PC-9 (cell line): ENCODE results near the gene C6orf163.

Experiments used
- EZH2 ChIP-seq: fragments of 200-600 bp; sonication (generic); IDR thresholded peaks from 2 replicates; pipeline ENCODE4 v1.8.0; 2017; ENCODE audit warnings: antibody characterized with exemption, low read depth
- TF ChIP-seq, protein P1 (sequence below): fragments of 200-600 bp; sonication (generic); conservative IDR thresholded peaks from 2 replicates; pipeline ENCODE4 v1.6.1; 2017; ENCODE audit warnings: mixed run types, antibody characterized with exemption, mild to moderate bottlenecking, moderate library complexity

DNA sequence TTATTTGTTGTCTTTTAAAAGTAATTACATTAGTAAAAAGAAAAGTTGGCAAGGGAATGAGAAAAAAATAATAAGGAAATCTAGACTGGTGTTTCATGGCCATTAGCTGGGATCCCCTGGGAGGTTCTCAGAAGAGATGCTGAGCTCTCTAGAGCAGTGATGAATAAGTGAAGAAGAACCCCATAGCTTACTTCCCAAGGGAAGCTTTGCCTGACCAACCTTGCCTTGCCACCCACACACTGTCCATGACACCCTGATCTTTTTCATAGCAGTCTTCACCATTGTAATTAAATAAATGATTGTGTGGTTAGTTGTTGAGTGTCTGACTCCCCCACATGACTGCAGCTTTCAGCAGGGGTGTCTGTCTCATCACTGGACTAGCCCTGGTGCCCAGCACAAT, 5.9 kb downstream of the C6orf163 start:
- TF ChIP-seq, protein P1, sequence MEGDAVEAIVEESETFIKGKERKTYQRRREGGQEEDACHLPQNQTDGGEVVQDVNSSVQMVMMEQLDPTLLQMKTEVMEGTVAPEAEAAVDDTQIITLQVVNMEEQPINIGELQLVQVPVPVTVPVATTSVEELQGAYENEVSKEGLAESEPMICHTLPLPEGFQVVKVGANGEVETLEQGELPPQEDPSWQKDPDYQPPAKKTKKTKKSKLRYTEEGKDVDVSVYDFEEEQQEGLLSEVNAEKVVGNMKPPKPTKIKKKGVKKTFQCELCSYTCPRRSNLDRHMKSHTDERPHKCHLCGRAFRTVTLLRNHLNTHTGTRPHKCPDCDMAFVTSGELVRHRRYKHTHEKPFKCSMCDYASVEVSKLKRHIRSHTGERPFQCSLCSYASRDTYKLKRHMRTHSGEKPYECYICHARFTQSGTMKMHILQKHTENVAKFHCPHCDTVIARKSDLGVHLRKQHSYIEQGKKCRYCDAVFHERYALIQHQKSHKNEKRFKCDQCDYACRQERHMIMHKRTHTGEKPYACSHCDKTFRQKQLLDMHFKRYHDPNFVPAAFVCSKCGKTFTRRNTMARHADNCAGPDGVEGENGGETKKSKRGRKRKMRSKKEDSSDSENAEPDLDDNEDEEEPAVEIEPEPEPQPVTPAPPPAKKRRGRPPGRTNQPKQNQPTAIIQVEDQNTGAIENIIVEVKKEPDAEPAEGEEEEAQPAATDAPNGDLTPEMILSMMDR: no peak
- no peak for TF ChIP-seq EZH2
